Mammary epithelial cell (primary cell): ENCODE results near the gene TOP3A.

ENCODE experiments used
- EZH2 ChIP-seq: IDR thresholded peaks from 2 replicates; pipeline ENCODE4 v1.6.1; 2012; ENCODE audit warnings: low read length, inconsistent platforms, borderline replicate concordance
- TF ChIP-seq, protein P1 (sequence below), 2 donors: IDR thresholded peaks in 1 of 2; conservative IDR thresholded peaks in 1 of 2; 2 replicates each; pipeline ENCODE4 v1.5.1; 2011 to 2012; ENCODE audit warnings: inconsistent platforms in 2 of 2, low read length in 2 of 2, mild to moderate bottlenecking in 2 of 2, control low read depth in 1 of 2, low read depth in 1 of 2; ENCODE audit not compliant: insufficient read depth in 1 of 2; ENCODE audit errors: extremely low read depth in 1 of 2

DNA sequence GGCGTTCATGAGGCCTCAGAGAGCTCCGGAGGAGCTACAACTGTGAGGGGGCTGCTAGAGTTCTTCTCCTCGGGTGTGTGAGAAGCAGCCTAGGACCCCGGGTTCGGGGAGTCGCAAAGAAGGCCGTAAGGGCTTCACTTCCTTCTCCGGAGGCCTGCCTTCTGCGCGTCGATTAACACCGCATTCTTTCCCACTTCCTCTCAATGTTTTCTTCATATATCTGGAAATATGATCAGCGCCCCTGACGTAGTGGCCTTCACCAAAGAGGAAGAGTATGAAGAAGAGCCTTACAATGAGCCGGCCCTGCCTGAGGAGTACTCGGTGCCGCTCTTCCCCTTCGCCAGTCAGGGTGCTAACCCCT is 748 bp upstream of the TOP3A start:
- TF ChIP-seq EZH2 = no peak
- TF ChIP-seq, protein P1, sequence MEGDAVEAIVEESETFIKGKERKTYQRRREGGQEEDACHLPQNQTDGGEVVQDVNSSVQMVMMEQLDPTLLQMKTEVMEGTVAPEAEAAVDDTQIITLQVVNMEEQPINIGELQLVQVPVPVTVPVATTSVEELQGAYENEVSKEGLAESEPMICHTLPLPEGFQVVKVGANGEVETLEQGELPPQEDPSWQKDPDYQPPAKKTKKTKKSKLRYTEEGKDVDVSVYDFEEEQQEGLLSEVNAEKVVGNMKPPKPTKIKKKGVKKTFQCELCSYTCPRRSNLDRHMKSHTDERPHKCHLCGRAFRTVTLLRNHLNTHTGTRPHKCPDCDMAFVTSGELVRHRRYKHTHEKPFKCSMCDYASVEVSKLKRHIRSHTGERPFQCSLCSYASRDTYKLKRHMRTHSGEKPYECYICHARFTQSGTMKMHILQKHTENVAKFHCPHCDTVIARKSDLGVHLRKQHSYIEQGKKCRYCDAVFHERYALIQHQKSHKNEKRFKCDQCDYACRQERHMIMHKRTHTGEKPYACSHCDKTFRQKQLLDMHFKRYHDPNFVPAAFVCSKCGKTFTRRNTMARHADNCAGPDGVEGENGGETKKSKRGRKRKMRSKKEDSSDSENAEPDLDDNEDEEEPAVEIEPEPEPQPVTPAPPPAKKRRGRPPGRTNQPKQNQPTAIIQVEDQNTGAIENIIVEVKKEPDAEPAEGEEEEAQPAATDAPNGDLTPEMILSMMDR (conservative IDR thresholded peaks at IDR 0.05 in 1 of 2, IDR thresholded peaks at IDR 0.05 in 1 of 2; ENCODE audit: extremely low read depth in 1 of 2, insufficient read depth in 1 of 2, low read depth in 1 of 2, low read length in 2 of 2) = no peak
